T-cell (primary cell): ENCODE data around the gene CCNK. TPM values are rescaled to one million over a fixed set of nuclear protein-coding genes. Genes with fewer than 3 reads are reported as not detected.

Experiments used
- ATAC-seq, 4 experiments: fragments of 200-7000 bp in 3 of 4; fragments of 150-1000 bp in 1 of 4; cut with Tn5 transposase; replicated peaks in 1 of 4; 1 replicate in 3 of 4; 2 replicates in 1 of 4; pipeline ENCODE4 v1.10.0; 2021; ENCODE audit warnings: moderate library complexity in 3 of 4, mild to moderate bottlenecking in 2 of 4, moderate number of reproducible peaks in 1 of 4
- CTCF ChIA-PET, 2 donors: fragments of 300-600 bp; sonication (Branson Sonifier 250); formaldehyde crosslinking; loops; one replicate each; lab custom pipeline; 2022; ENCODE audit warnings: antibody characterized with exemption in 2 of 2; lab: Charles Lee
- POLR2A ChIA-PET, 2 donors: fragments of 300-600 bp; sonication (Branson Sonifier 250); formaldehyde crosslinking; loops; one replicate each; lab custom pipeline; 2022; ENCODE audit warnings: antibody characterized with exemption in 2 of 2; lab: Charles Lee
- DNase-seq, 35 experiments: peaks; one replicate each; pipeline versions ENCODE4 v3.0.0 to v3.0.0-alpha.2; 2013 to 2023
- H3K27ac ChIP-seq: one replicate; pipeline ENCODE4 v1.5.1; 2013; ENCODE audit warnings: low read length
- H3K27me3 ChIP-seq, 2 experiments: replicated peaks in 1 of 2; 1 replicate in 1 of 2; 2 replicates in 1 of 2; pipeline versions ENCODE4 v1.6.1 to v1.7.0; 2013; ENCODE audit warnings: low read length in 1 of 2, mixed read lengths in 1 of 2; ENCODE audit not compliant: control insufficient read depth in 2 of 2, insufficient read depth in 2 of 2; ENCODE audit errors: extremely low read depth in 1 of 2
- H3K36me3 ChIP-seq, 2 donors: 1 replicate in 1 of 2; 2 replicates in 1 of 2; pipeline versions ENCODE4 v1.6.1 to v1.7.0; 2013; ENCODE audit warnings: low read length in 1 of 2; ENCODE audit not compliant: control insufficient read depth in 2 of 2, insufficient read depth in 1 of 2; ENCODE audit errors: extremely low read depth in 1 of 2
- H3K4me1 ChIP-seq, 2 experiments: 1 replicate in 1 of 2; 2 replicates in 1 of 2; pipeline versions ENCODE4 v1.6.1 to v1.7.0; 2013; ENCODE audit warnings: low read length in 2 of 2, mixed read lengths in 1 of 2; ENCODE audit not compliant: insufficient read depth in 2 of 2, control insufficient read depth in 1 of 2; ENCODE audit errors: extremely low read depth in 1 of 2
- H3K4me3 ChIP-seq, 2 donors: 1 replicate in 1 of 2; 2 replicates in 1 of 2; pipeline versions ENCODE4 v1.5.1 to v1.7.0; 2013; ENCODE audit warnings: mild to moderate bottlenecking in 2 of 2, low read length in 1 of 2, moderate library complexity in 1 of 2; ENCODE audit not compliant: control insufficient read depth in 1 of 2; ENCODE audit errors: extremely low read depth in 1 of 2
- H3K9me3 ChIP-seq: 2 replicates; pipeline ENCODE4 v1.7.0; 2013
- H3K27ac Mint-ChIP-seq, 2 donors: one replicate each; pipeline ENCODE4 v1.8.0; 2020 to 2021; ENCODE audit warnings: mild to moderate bottlenecking in 2 of 2, mixed read lengths in 2 of 2
- H3K27me3 Mint-ChIP-seq, 2 donors: one replicate each; pipeline ENCODE4 v1.8.0; 2021 to 2022; ENCODE audit warnings: mixed read lengths in 2 of 2
- H3K36me3 Mint-ChIP-seq: one replicate; pipeline ENCODE4 v1.8.0; 2021; ENCODE audit warnings: mixed read lengths
- H3K4me1 Mint-ChIP-seq, 3 donors: one replicate each; pipeline ENCODE4 v1.8.0; 2020 to 2022; ENCODE audit warnings: mixed read lengths in 3 of 3, mild to moderate bottlenecking in 1 of 3
- H3K4me3 Mint-ChIP-seq, 3 donors: one replicate each; pipeline ENCODE4 v1.8.0; 2020 to 2022; ENCODE audit warnings: mild to moderate bottlenecking in 3 of 3, mixed read lengths in 3 of 3, moderate library complexity in 3 of 3
- H3K9me3 Mint-ChIP-seq, 3 donors: one replicate each; pipeline ENCODE4 v1.8.0; 2020 to 2022; ENCODE audit warnings: mixed read lengths in 3 of 3
- WGBS: methylation state at CpG from one replicate; pipeline ENCODE4 v1.1.5; 2013; ENCODE audit warnings: missing lambda C conversion rate; ENCODE audit not compliant: insufficient coverage; 5-methylcytosine and 5-hydroxymethylcytosine counted together
- total RNA-seq, 35 experiments: library from RNA in 6 of 35; stranded (reverse) in 6 of 35; fragments of 120-200 nt in 1 of 35; gene quantifications; one replicate each; pipeline versions ENCODE4 v1.2.1 to v1.2.4 and lab custom pipeline; 2013 to 2026

Gene CCNK
- total RNA-seq, 5 donors from 2014 or later (not counting 1 experiment from before 2014, with no cell fraction given): 61.8 to 138 (median 74.6) TPM

DNA sequence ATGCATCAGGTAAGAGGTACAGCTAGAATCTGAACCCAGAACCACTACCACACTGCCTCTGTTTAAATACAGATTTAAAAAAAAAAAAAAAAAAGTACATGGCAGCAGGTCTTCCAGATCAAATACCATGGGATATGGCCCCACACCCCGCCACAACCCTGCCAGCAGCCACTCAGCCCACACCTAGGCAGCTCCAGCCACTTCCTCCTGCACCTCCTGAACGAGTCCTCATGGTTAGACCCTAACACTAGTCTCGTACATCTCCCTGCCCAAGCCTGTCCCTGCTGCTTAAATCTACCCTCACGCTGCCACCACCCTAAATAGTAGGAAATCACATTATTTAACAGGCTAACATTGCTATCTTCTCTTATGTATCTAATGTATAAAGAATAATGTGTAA, 13.1 kb upstream of the CCNK start:
- Histone ChIP-seq H3K9me3 (no peaks in the 10 kb centered on the region), H3K4me3 (no peak overlapping the region), H3K27ac (no peak overlapping the region), H3K4me1 (peaks cover 11 to 15% of the 10 kb centered on the region in 2 experiments), H3K36me3 (peaks cover 3 to 28% of the 10 kb centered on the region in 2 donors), H3K27me3 (no peaks in the 10 kb centered on the region)
- ATAC-seq: no peak
- ChIA-PET POLR2A (no interaction called here), CTCF (no interaction called here)
- Mint-ChIP-seq H3K4me1 (peaks cover 40 to 49% (median 44%) of the 10 kb centered on the region in 3 donors), H3K36me3 (peaks cover 19% of the 10 kb centered on the region), H3K4me3 (no peak overlapping the region), H3K27ac (peak overlapping the region in 1 of 2 donors; percentile 2), H3K27me3 (no peaks in the 10 kb centered on the region), H3K9me3 (no peaks in the 10 kb centered on the region)
- WGBS: 60% methylated on average over 2 of the region's 4 CpGs
- DNase-seq: no peak

DNA sequence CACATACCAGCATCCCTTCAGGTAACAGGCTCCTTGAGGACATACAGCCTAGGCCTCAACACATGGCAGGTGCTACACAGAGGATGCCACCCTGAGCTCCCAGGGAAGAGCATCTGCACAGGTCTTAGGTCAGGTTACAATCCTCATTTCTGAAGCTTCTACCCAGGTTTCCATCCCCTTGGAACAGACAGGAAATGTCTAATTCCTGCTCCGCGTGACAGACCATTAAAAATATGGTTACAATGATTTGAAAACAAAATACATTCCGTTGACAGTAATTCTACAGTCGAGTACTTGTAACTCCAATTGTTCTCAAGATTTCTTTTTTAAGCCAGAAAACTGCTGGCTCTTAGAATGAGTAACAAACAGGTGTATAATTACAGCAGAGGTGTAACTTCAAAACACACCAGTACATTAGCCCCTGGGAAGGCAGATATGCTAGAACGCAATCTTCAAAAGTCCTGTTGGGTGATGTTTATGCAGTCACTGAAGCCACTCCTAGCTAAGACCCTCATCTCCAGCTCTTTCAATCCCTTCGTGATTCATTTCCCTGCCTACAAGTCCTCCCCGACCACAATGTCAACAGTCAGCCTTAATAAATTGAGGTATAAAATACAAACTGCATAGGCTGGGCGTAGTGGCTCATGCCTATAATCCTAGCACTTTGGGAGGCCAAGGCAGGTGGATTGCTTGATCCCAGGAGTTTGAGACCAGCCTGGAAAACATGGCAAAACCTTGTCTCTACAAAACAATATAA, 12.2 kb upstream of the CCNK start:
- H3K4me1 Mint-ChIP-seq: peaks cover 44 to 52% (median 51%) of the 10 kb centered on the region in 3 donors
- ChIA-PET CTCF (no interaction called here), POLR2A (no interaction called here)
- no peaks in the 10 kb centered on the region for H3K27me3 ChIP-seq
- peaks cover 10% of the 10 kb centered on the region for H3K36me3 Mint-ChIP-seq
- no peaks in the 10 kb centered on the region for H3K27me3 Mint-ChIP-seq
- H3K4me3 ChIP-seq: no peak overlapping the region
- no peak overlapping the region for H3K27ac ChIP-seq
- H3K9me3 ChIP-seq: no peaks in the 10 kb centered on the region
- peaks cover 11 to 15% of the 10 kb centered on the region in 2 experiments for H3K4me1 ChIP-seq
- no peak for ATAC-seq
- H3K27ac Mint-ChIP-seq: peak overlapping the region in 1 of 2 donors; percentile 30
- DNase-seq: no peak
- no peak overlapping the region for H3K4me3 Mint-ChIP-seq
- peaks cover 1 to 20% of the 10 kb centered on the region in 2 donors for H3K36me3 ChIP-seq
- H3K9me3 Mint-ChIP-seq: no peaks in the 10 kb centered on the region
- WGBS: no CpG with 5 or more reads among the region's 8 CpGs

DNA sequence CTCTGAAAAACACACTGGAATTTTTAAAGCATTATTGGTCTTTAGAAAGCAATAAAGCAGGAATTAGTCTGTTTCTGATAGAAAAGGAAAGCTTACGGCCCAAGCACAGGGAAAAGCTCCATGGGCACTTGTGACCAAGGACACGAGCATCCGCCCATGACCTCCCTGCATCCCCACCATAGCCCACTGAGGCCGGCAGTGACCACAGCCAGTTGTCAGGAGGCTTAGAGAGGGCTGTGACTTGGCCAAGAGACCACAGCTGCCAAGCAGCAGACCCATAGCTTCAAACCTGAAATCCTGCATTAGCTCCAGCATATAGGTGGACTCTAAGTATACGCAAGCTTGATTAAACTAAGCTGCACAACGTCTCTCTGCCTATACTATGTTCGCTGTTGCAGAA, 9.5 kb upstream of the CCNK start:
- no peak overlapping the region for H3K27ac Mint-ChIP-seq
- H3K4me3 ChIP-seq: no peak overlapping the region
- no peaks in the 10 kb centered on the region for H3K9me3 ChIP-seq
- no peak overlapping the region for H3K27ac ChIP-seq
- no peak for DNase-seq
- peaks cover 44 to 62% (median 59%) of the 10 kb centered on the region in 3 donors for H3K4me1 Mint-ChIP-seq
- no peaks in the 10 kb centered on the region for H3K9me3 Mint-ChIP-seq
- H3K27me3 ChIP-seq: no peaks in the 10 kb centered on the region
- ChIA-PET POLR2A (no interaction called here), CTCF (no interaction called here)
- no peaks in the 10 kb centered on the region for H3K36me3 ChIP-seq
- no peaks in the 10 kb centered on the region for H3K27me3 Mint-ChIP-seq
- WGBS: 96% methylated on average over 5 of the region's 7 CpGs
- no peak for ATAC-seq
- H3K36me3 Mint-ChIP-seq: peaks cover 3% of the 10 kb centered on the region
- H3K4me3 Mint-ChIP-seq: no peak overlapping the region
- peaks cover 11 to 15% of the 10 kb centered on the region in 2 experiments for H3K4me1 ChIP-seq

DNA sequence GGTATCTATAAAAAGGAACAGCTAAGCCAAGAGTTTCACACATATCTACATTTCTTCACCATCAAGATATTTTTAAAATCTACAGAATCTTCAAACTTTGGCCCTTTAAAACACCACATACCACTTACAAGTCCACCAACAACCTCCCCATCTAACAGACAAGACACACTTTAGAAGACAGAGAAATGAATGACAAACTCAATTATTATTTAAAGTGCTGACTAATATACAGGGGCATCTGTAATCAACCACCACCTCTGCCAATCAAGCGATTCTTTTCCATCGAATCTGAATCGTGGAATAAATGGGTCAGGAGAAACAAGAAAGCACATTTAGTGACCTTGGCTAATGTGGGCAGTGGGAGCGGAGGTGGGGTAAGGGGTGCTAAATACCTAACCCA, 8.3 kb upstream of the CCNK start:
- H3K4me1 Mint-ChIP-seq: peaks cover 38 to 59% (median 57%) of the 10 kb centered on the region in 3 donors
- POLR2A ChIA-PET: no interaction called here

DNA sequence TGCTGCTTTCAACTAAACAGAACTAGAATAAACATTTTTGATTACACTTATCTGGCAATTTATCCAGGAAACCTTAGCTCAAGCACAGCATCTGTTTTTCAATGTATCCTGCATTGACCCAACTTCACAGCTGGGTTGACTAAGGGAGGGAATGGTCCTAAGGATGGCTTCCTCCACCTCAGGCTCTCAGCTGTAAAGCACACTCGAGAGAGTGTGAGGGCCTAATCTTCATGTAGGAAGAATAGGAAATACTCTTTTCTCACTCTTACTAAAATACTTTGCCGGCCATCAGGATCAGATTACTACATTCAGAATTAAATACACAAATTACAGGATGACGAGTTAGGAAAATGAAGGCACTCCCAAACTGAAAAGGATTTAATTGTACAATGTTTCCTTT, 7.8 kb upstream of the CCNK start:
- Mint-ChIP-seq H3K27ac (no peak overlapping the region), H3K27me3 (no peaks in the 10 kb centered on the region), H3K4me1 (peaks cover 38 to 59% (median 57%) of the 10 kb centered on the region in 3 donors), H3K36me3 (peaks cover 3% of the 10 kb centered on the region), H3K9me3 (no peaks in the 10 kb centered on the region), H3K4me3 (no peak overlapping the region)
- Histone ChIP-seq H3K27me3 (no peaks in the 10 kb centered on the region), H3K27ac (no peak overlapping the region), H3K36me3 (no peaks in the 10 kb centered on the region), H3K9me3 (no peaks in the 10 kb centered on the region), H3K4me3 (no peak overlapping the region), H3K4me1 (peaks cover 6% of the 10 kb centered on the region in 2 experiments)
- WGBS: 100% methylated on average over 2 of the region's 3 CpGs
- ChIA-PET POLR2A (no interaction called here), CTCF (no interaction called here)
- ATAC-seq: no peak
- no peak for DNase-seq

More for the DNA sequence above, 8.3 kb upstream of the CCNK start:
- H3K4me3 Mint-ChIP-seq: no peak overlapping the region
- Histone ChIP-seq H3K36me3 (no peaks in the 10 kb centered on the region), H3K27ac (no peak overlapping the region), H3K4me1 (peaks cover 8 to 10% of the 10 kb centered on the region in 2 experiments), H3K9me3 (no peaks in the 10 kb centered on the region), H3K4me3 (no peak overlapping the region), H3K27me3 (no peaks in the 10 kb centered on the region)
- H3K27me3 Mint-ChIP-seq: no peaks in the 10 kb centered on the region
- H3K27ac Mint-ChIP-seq: no peak overlapping the region
- DNase-seq (no peak), ATAC-seq (no peak)
- H3K36me3 Mint-ChIP-seq: peaks cover 3% of the 10 kb centered on the region
- no peaks in the 10 kb centered on the region for H3K9me3 Mint-ChIP-seq
- WGBS: no CpG with 5 or more reads among the region's 4 CpGs
- CTCF ChIA-PET: no interaction called here

DNA sequence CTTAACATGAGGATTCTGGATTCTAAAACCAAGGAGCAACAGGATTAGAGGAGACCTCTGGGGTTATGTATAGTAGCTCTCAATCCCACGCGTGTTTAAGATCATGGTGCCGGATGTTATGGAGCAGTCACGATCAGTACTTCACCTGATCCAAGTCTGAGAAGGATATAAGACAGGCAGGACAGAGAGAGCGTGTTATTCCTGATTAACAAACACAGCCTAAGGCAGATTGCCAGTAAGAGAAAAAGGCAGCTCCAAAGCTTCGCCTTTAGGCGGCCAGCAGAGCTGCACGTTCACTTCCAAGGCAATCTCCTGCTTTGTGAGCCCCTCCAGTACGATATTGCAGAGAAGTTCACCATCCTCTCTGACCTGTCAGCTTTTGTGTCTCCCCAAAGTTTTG, 6.0 kb upstream of the CCNK start:
- Histone ChIP-seq H3K27ac (no peak overlapping the region), H3K27me3 (no peaks in the 10 kb centered on the region), H3K4me3 (no peak overlapping the region), H3K9me3 (no peaks in the 10 kb centered on the region), H3K4me1 (peaks cover 13% of the 10 kb centered on the region in 2 experiments), H3K36me3 (no peaks in the 10 kb centered on the region)
- Mint-ChIP-seq H3K36me3 (peaks cover 3% of the 10 kb centered on the region), H3K27ac (no peak overlapping the region), H3K4me1 (peaks cover 36 to 56% (median 51%) of the 10 kb centered on the region in 3 donors), H3K9me3 (no peaks in the 10 kb centered on the region), H3K4me3 (no peak overlapping the region), H3K27me3 (no peaks in the 10 kb centered on the region)
- ChIA-PET CTCF (no interaction called here), POLR2A (no interaction called here)
- over 99% methylated on average over 9 of the region's 9 CpGs for WGBS
- ATAC-seq (no peak), DNase-seq (no peak)
